GM12878 (cell line): ENCODE data around the gene SUGCT. TPM values are rescaled to one million over a fixed set of nuclear protein-coding genes. Genes with fewer than 3 reads are reported as not detected.

Experiments
- ATAC-seq: fragments of 200-7000 bp; cut with Tn5 transposase; 3 replicates; pipeline ENCODE4 v1.9.1; 2020; ENCODE audit warnings: mild to moderate bottlenecking, moderate library complexity
- BruUV-seq: library from RNA; stranded (reverse); fragments of 400-500 nt; replicated peaks from 2 replicates; lab custom pipeline; 2021; lab: Mats Ljungman, UMichigan
- CTCF ChIA-PET: fragments of 300-600 bp; sonication (Branson Sonifier 250); formaldehyde crosslinking; extraction: SDS; loops from one replicate; lab custom pipeline; 2021; ENCODE audit warnings: inconsistent platforms; lab: Yijun Ruan, JAX
- POLR2A ChIA-PET: fragments of 350-600 bp; formaldehyde crosslinking; extraction: SDS; loops from one replicate; lab custom pipeline; 2021; ENCODE audit warnings: inconsistent platforms; lab: Charles Lee
- RAD21 ChIA-PET: fragments of 300-600 bp; sonication (Branson Sonifier 250); formaldehyde crosslinking; loops from one replicate; lab custom pipeline; 2023; ENCODE audit warnings: antibody characterized with exemption; ENCODE audit not compliant: unreplicated experiment; lab: Charles Lee
- SMC1A ChIA-PET: fragments of 300-600 bp; sonication (Branson Sonifier 250); formaldehyde crosslinking; loops from one replicate; lab custom pipeline; 2023; ENCODE audit not compliant: unreplicated experiment, uncharacterized antibody; lab: Charles Lee
- DNase-seq: peaks from one replicate; pipeline ENCODE4 v3.0.0-alpha.2; 2011; ENCODE audit warnings: low read depth, low spot score
- FAIRE-seq: peaks from 3 replicates; lab custom pipeline; 2011; peaks lifted over from hg19 to GRCh38; lab: Jason Lieb, UNC
- H2AFZ ChIP-seq: 2 replicates; pipeline ENCODE4 v1.6.0; 2011; ENCODE audit warnings: low read depth, low read length, control low read depth; ENCODE audit not compliant: control insufficient read depth
- H3K27ac ChIP-seq: 2 replicates; pipeline ENCODE4 v1.5.1; 2011; ENCODE audit warnings: control low read depth; ENCODE audit not compliant: control insufficient read depth, insufficient read depth
- H3K27me3 ChIP-seq, 2 experiments: replicated peaks in 1 of 2; 2 replicates each; pipeline versions ENCODE4 v1.6.0 to v1.6.1; 2011; ENCODE audit warnings: low read length in 1 of 2; ENCODE audit not compliant: control insufficient read depth in 2 of 2, insufficient read depth in 2 of 2
- H3K36me3 ChIP-seq, 2 experiments: 2 replicates each; pipeline ENCODE4 v1.5.1; 2011; ENCODE audit warnings: low read length in 1 of 2; ENCODE audit not compliant: control insufficient read depth in 2 of 2, insufficient read depth in 2 of 2
- H3K4me1 ChIP-seq: 2 replicates; pipeline ENCODE4 v1.6.1; 2011; ENCODE audit warnings: mild to moderate bottlenecking, low read length, moderate library complexity, mixed read lengths; ENCODE audit not compliant: control insufficient read depth, insufficient read depth
- H3K4me2 ChIP-seq: 2 replicates; pipeline ENCODE4 v1.6.0; 2011; ENCODE audit warnings: control low read depth; ENCODE audit not compliant: control insufficient read depth, insufficient read depth
- H3K4me3 ChIP-seq: fragments of 200-600 bp; sonication (generic); 2 replicates; pipeline ENCODE4 v1.5.1; 2016
- H3K79me2 ChIP-seq: 2 replicates; pipeline ENCODE4 v1.6.0; 2011; ENCODE audit warnings: low read length; ENCODE audit not compliant: control insufficient read depth, insufficient read depth
- H3K9ac ChIP-seq: 2 replicates; pipeline ENCODE4 v1.8.0; 2011; ENCODE audit warnings: low read length, control low read depth, mixed read lengths; ENCODE audit not compliant: control insufficient read depth, insufficient read depth
- H3K9me3 ChIP-seq: replicated peaks from 3 replicates; pipeline ENCODE4 v1.5.1; 2011; ENCODE audit warnings: mild to moderate bottlenecking, low read length; ENCODE audit not compliant: control insufficient read depth, insufficient read depth
- H4K20me1 ChIP-seq: 2 replicates; pipeline ENCODE4 v1.6.0; 2011; ENCODE audit not compliant: control insufficient read depth, insufficient read depth
- ASH2L ChIP-seq: fragments of 300-600, 200-600 bp; sonication (generic); IDR thresholded peaks from 2 replicates; pipeline ENCODE4 v1.6.1; 2017; ENCODE audit warnings: low read depth, mild to moderate bottlenecking, borderline replicate concordance
- CBX3 ChIP-seq: fragments of 200-600 bp; sonication (generic); IDR thresholded peaks from 2 replicates; pipeline ENCODE4 v1.6.1; 2016; ENCODE audit warnings: low read depth, borderline replicate concordance
- CHD4 ChIP-seq: fragments of 200-600 bp; sonication (generic); IDR thresholded peaks from 2 replicates; pipeline ENCODE4 v1.6.1; 2016; ENCODE audit warnings: mild to moderate bottlenecking
- DPF2 ChIP-seq: fragments of 450-650 bp; IDR thresholded peaks from 2 replicates; pipeline ENCODE4 v1.6.1; 2017; ENCODE audit warnings: mild to moderate bottlenecking
- E2F8 ChIP-seq: fragments of 450-650 bp; IDR thresholded peaks from 2 replicates; pipeline ENCODE4 v1.6.1; 2018; ENCODE audit warnings: mild to moderate bottlenecking, low read depth, moderate library complexity; ENCODE audit not compliant: partially characterized antibody
- HCFC1 ChIP-seq: fragments of 150-350 bp; IDR thresholded peaks from 2 replicates; pipeline ENCODE4 v1.6.1; 2014; ENCODE audit warnings: low read length
- IKZF2 ChIP-seq, 2 experiments: fragments of 450-650 bp; IDR thresholded peaks; 2 replicates each; pipeline ENCODE4 v1.6.1; 2017; ENCODE audit warnings: mild to moderate bottlenecking in 2 of 2, moderate library complexity in 2 of 2
- MEF2A ChIP-seq: IDR thresholded peaks from 2 replicates; pipeline ENCODE4 v1.6.1; 2011; ENCODE audit warnings: low read depth, mild to moderate bottlenecking, low read length, moderate library complexity; ENCODE audit not compliant: insufficient read depth
- MEF2B ChIP-seq: fragments of 450-650 bp; IDR thresholded peaks from 2 replicates; pipeline ENCODE4 v1.6.1; 2018; ENCODE audit warnings: mild to moderate bottlenecking, moderate library complexity; ENCODE audit not compliant: partially characterized antibody, poor library complexity, severe bottlenecking
- MTA3 ChIP-seq: IDR thresholded peaks from 2 replicates; pipeline ENCODE4 v1.6.1; 2012; ENCODE audit warnings: low read length, inconsistent platforms, borderline replicate concordance
- NBN ChIP-seq: fragments of 450-650 bp; IDR thresholded peaks from 2 replicates; pipeline ENCODE4 v1.6.1; 2016
- NR2C2 ChIP-seq: IDR thresholded peaks from 2 replicates; pipeline ENCODE4 v1.6.1; 2011; ENCODE audit warnings: borderline replicate concordance, low read depth; ENCODE audit not compliant: control insufficient read depth, insufficient read length
- RFX5 ChIP-seq: IDR thresholded peaks from 2 replicates; pipeline ENCODE4 v1.6.1; 2011; ENCODE audit warnings: low read depth, low read length, improper control_type of control experiment
- SP1 ChIP-seq: IDR thresholded peaks from one replicate; pipeline ENCODE4 v1.6.1; 2011; ENCODE audit warnings: low read depth, low read length
- SREBF1 ChIP-seq: IDR thresholded peaks from 2 replicates; pipeline ENCODE4 v1.6.1; 2012; ENCODE audit warnings: mild to moderate bottlenecking, low read length
- WRNIP1 ChIP-seq: IDR thresholded peaks from 2 replicates; pipeline ENCODE4 v1.6.1; 2011; ENCODE audit warnings: low read depth, low read length, improper control_type of control experiment, borderline replicate concordance
- ZNF207 ChIP-seq: fragments of 450-650 bp; IDR thresholded peaks from 2 replicates; pipeline ENCODE4 v1.6.1; 2014; ENCODE audit warnings: antibody characterized with exemption, mild to moderate bottlenecking, borderline replicate concordance
- ZNF384 ChIP-seq: IDR thresholded peaks from 2 replicates; pipeline ENCODE4 v1.6.1; 2012; ENCODE audit warnings: low read depth, mild to moderate bottlenecking, low read length, improper control_type of control experiment, borderline replicate concordance
- WGBS: methylation state at CpG from one replicate; pipeline ENCODE4 v1.1.6; 2016; ENCODE audit warnings: low lambda C conversion rate; ENCODE audit not compliant: insufficient replicate concordance, insufficient coverage; ENCODE audit errors: missing lambda C conversion rate; 5-methylcytosine and 5-hydroxymethylcytosine counted together
- in situ Hi-C: fragments of 300-500 bp; cut with MboI; formaldehyde crosslinking; loops from 9 replicates; pipeline ENCODE4 v1.14.3; 2018; ENCODE audit warnings: mixed read lengths
- intact Hi-C: fragments of 100-400 bp; cut with micrococcal nuclease; formaldehyde crosslinking; loops from one replicate; pipeline ENCODE4 v1.14.2; 2022; ENCODE audit not compliant: unreplicated experiment
- polyA plus RNA-seq, 11 experiments: library from polyadenylated mRNA; depleted of rRNA in 4 of 11; unstranded in 6 of 11; stranded (reverse) in 5 of 11; fragments of >200 nt; fragmentation: Nextera tagmentation in 4 of 11; fragmentation: Illumina TruSeq in 1 of 11; extraction: Ambion mirVana in 4 of 11; extraction: Trizol in 1 of 11; gene quantifications; 1 replicate in 1 of 11; 2 replicates in 10 of 11; pipeline versions ENCODE4 v1.2.1 to v1.2.3, GENCODE V29; 2011 to 2016; ENCODE audit warnings: inconsistent platforms in 2 of 11, missing spikeins in 2 of 11, low read depth in 1 of 11
- total RNA-seq, 4 experiments: library from RNA; depleted of rRNA in 3 of 4; stranded (reverse); fragments of >200 nt in 3 of 4; fragmentation: Illumina TruSeq in 1 of 4; extraction: Trizol in 1 of 4; gene quantifications; 2 replicates each; pipeline versions ENCODE4 v1.2.1 to v1.2.3, GENCODE V29; 2013 to 2021

SUGCT gene
- total and polyA plus RNA-seq, 10 of the 15 experiments (the other 5 are each of a cell fraction or from before 2014, with no cell fraction given) = 0.08 to 1.2 (median 0.67) TPM; not detected in 1

GRCh38 chr7:40165216-40165615 is 30.4 kb downstream of the SUGCT start:
- DNase-seq (no peak), ATAC-seq (no peak), FAIRE-seq (no peak)
- no peaks in the 10 kb centered on the region for H3K4me1 ChIP-seq
- no peak overlapping the region for H3K9ac ChIP-seq
- BruUV-seq = no TSS peak
- H3K9me3 ChIP-seq = no peaks in the 10 kb centered on the region
- no peak overlapping the region for H3K27ac ChIP-seq
- TF ChIP-seq CHD4 = no peak
- TF ChIP-seq HCFC1 = no peak
- TF ChIP-seq MTA3 = no peak
- TF ChIP-seq CBX3 = no peak
- no peak for TF ChIP-seq ZNF384
- TF ChIP-seq WRNIP1 = no peak
- TF ChIP-seq DPF2 = no peak
- no peak for TF ChIP-seq NBN
- TF ChIP-seq MEF2A = no peak
- no peak for TF ChIP-seq MEF2B
- no peak for TF ChIP-seq IKZF2 (IDR thresholded peaks at IDR 0.05)
- TF ChIP-seq ASH2L = no peak
- no peak for TF ChIP-seq ZNF207
- TF ChIP-seq SREBF1 = no peak
- no peak for TF ChIP-seq E2F8
- TF ChIP-seq NR2C2 = no peak
- no peak for TF ChIP-seq SP1
- TF ChIP-seq RFX5 = no peak
- H2AFZ ChIP-seq = no peak overlapping the region
- H3K4me3 ChIP-seq = no peak overlapping the region
- H3K79me2 ChIP-seq = no peaks in the 10 kb centered on the region
- ChIA-PET POLR2A (no interaction called here), SMC1A (no interaction called here), RAD21 (no interaction called here), CTCF (no interaction called here)
- intact Hi-C loops (no loop called here), in situ Hi-C loops (no loop called here)
- H3K4me2 ChIP-seq = no peak overlapping the region
- 0% methylated on average over 1 of the region's 1 CpG for WGBS
- H3K27me3 ChIP-seq = no peaks in the 10 kb centered on the region
- no peaks in the 10 kb centered on the region for H4K20me1 ChIP-seq
- H3K36me3 ChIP-seq = no peaks in the 10 kb centered on the region
